A549 (cell line): ENCODE results near the gene ZBTB4. TPM values are rescaled to one million over a fixed set of nuclear protein-coding genes. Genes with fewer than 3 reads are reported as not detected.

Experiments
- ATAC-seq, 2 experiments: fragments of 200-7000 bp in 1 of 2; fragments of >200 bp in 1 of 2; cut with Nextera tagmentation in 1 of 2; cut with Tn5 transposase in 1 of 2; 3 replicates each; pipeline versions ENCODE4 v1.8.0 to v1.9.1; 2018 to 2020; ENCODE audit warnings: mild to moderate bottlenecking in 1 of 2, moderate library complexity in 1 of 2
- CTCF ChIA-PET: fragments of 300-600 bp; sonication (Branson Sonifier 250); formaldehyde crosslinking; extraction: SDS; loops from one replicate; lab custom pipeline; 2021; ENCODE audit warnings: antibody characterized with exemption, inconsistent platforms; lab: Yijun Ruan, JAX
- POLR2A ChIA-PET: fragments of 350-600 bp; formaldehyde crosslinking; extraction: SDS; loops from one replicate; lab custom pipeline; 2021; ENCODE audit warnings: antibody characterized with exemption, inconsistent platforms; lab: Yijun Ruan, JAX
- DNase-seq, 2 experiments: peaks; one replicate each; pipeline versions ENCODE4 v3.0.0 to v3.0.0-alpha.2; 2011 to 2016; ENCODE audit warnings: low read depth in 1 of 2, low spot score in 1 of 2
- FAIRE-seq: peaks from 2 replicates; lab custom pipeline; 2011; peaks lifted over from hg19 to GRCh38; lab: Jason Lieb, UNC
- H3K27ac ChIP-seq, 2 experiments: fragments of >200 bp; sonication (Bioruptor Twin); formaldehyde crosslinking; 3 replicates each; pipeline ENCODE4 v1.5.1; 2016 to 2017
- H3K4me1 ChIP-seq: fragments of >200 bp; sonication (Bioruptor Twin); formaldehyde crosslinking; 3 replicates; pipeline ENCODE4 v1.6.1; 2016
- H3K4me2 ChIP-seq: fragments of >200 bp; sonication (Bioruptor Twin); formaldehyde crosslinking; 3 replicates; pipeline ENCODE4 v1.6.1; 2016
- H3K4me3 ChIP-seq: fragments of >200 bp; sonication (Bioruptor Twin); formaldehyde crosslinking; 3 replicates; pipeline ENCODE4 v1.5.1; 2016
- H3K9me3 ChIP-seq: fragments of >200 bp; sonication (Bioruptor Twin); formaldehyde crosslinking; 3 replicates; pipeline ENCODE4 v1.6.1; 2016
- CBX2 ChIP-seq: fragments of 200-600 bp; sonication (generic); IDR thresholded peaks from 2 replicates; pipeline ENCODE4 v1.6.1; 2016; ENCODE audit warnings: low read depth, mild to moderate bottlenecking, borderline replicate concordance
- CBX8 ChIP-seq: fragments of 200-600 bp; sonication (generic); IDR thresholded peaks from 2 replicates; pipeline ENCODE4 v1.6.1; 2016
- EHF ChIP-seq: fragments of 250-450 bp; sonication (Bioruptor Pico); IDR thresholded peaks from 2 replicates; pipeline ENCODE4 v1.5.0; 2020; ENCODE audit warnings: mild to moderate bottlenecking
- EHMT2 ChIP-seq: fragments of 200-600 bp; sonication (generic); IDR thresholded peaks from 2 replicates; pipeline ENCODE4 v1.6.1; 2016; ENCODE audit warnings: antibody characterized with exemption, low read depth, mild to moderate bottlenecking, moderate library complexity
- FOSB ChIP-seq: fragments of 250-450 bp; sonication (Bioruptor Pico); IDR thresholded peaks from 2 replicates; pipeline ENCODE4 v1.5.0; 2020; ENCODE audit warnings: mild to moderate bottlenecking, moderate library complexity
- FOXS1 ChIP-seq: fragments of 250-450 bp; sonication (Bioruptor Pico); IDR thresholded peaks from 2 replicates; pipeline ENCODE4 v1.5.0; 2020; ENCODE audit warnings: mild to moderate bottlenecking, moderate library complexity
- GATA3 ChIP-seq: IDR thresholded peaks from 2 replicates; pipeline ENCODE4 v1.6.1; 2012; ENCODE audit warnings: borderline replicate concordance
- HEYL ChIP-seq: fragments of 250-450 bp; sonication (Bioruptor Pico); IDR thresholded peaks from 2 replicates; pipeline ENCODE4 v1.8.0; 2021; ENCODE audit warnings: mild to moderate bottlenecking, moderate library complexity
- HOXB5 ChIP-seq: fragments of 250-450 bp; sonication (Bioruptor Pico); IDR thresholded peaks from 2 replicates; pipeline ENCODE4 v1.5.0; 2020; ENCODE audit warnings: mild to moderate bottlenecking, moderate library complexity
- JUN ChIP-seq, 2 experiments: fragments of >200 bp; sonication (Bioruptor Twin); formaldehyde crosslinking; IDR thresholded peaks; 2 replicates in 1 of 2; 3 replicates in 1 of 2; pipeline ENCODE4 v1.6.1; 2016 to 2017
- JUNB ChIP-seq: fragments of >200 bp; sonication (Bioruptor Twin); formaldehyde crosslinking; IDR thresholded peaks from 2 replicates; pipeline ENCODE4 v1.6.1; 2016
- KDM1A ChIP-seq: fragments of 200-600 bp; sonication (generic); IDR thresholded peaks from 2 replicates; pipeline ENCODE4 v1.6.1; 2016; ENCODE audit warnings: low read depth, mild to moderate bottlenecking
- MAFK ChIP-seq: fragments of 450-650 bp; IDR thresholded peaks from 2 replicates; pipeline ENCODE4 v1.6.1; 2014; ENCODE audit not compliant: partially characterized antibody
- MAZ ChIP-seq: fragments of 150-350 bp; IDR thresholded peaks from 2 replicates; pipeline ENCODE4 v1.6.1; 2014; ENCODE audit warnings: antibody characterized with exemption, low read depth, low read length, borderline replicate concordance
- NFE2L2 ChIP-seq: fragments of 150-350 bp; conservative IDR thresholded peaks from 2 replicates; pipeline ENCODE4 v1.6.1; 2014; ENCODE audit warnings: low read length
- NPAS2 ChIP-seq: fragments of 250-450 bp; sonication (Bioruptor Pico); IDR thresholded peaks from 2 replicates; pipeline ENCODE4 v1.8.0; 2022; ENCODE audit warnings: mild to moderate bottlenecking, moderate library complexity, borderline replicate concordance
- PBX3 ChIP-seq: IDR thresholded peaks from 2 replicates; pipeline ENCODE4 v1.6.1; 2012
- PHF8 ChIP-seq: fragments of 200-600 bp; sonication (generic); IDR thresholded peaks from 2 replicates; pipeline ENCODE4 v1.6.1; 2016; ENCODE audit warnings: low read depth, mild to moderate bottlenecking, antibody characterized with exemption, moderate library complexity, borderline replicate concordance
- POLR2A ChIP-seq: IDR thresholded peaks from 2 replicates; pipeline ENCODE4 v1.6.1; 2012; ENCODE audit warnings: mild to moderate bottlenecking, low read length
- POLR2AphosphoS2 ChIP-seq: conservative IDR thresholded peaks from 2 replicates; pipeline ENCODE4 v1.6.1; 2012; ENCODE audit warnings: low read length, improper control_type of control experiment, inconsistent platforms
- RARB ChIP-seq: fragments of 250-450 bp; sonication (Bioruptor Pico); IDR thresholded peaks from 2 replicates; pipeline ENCODE4 v1.8.0; 2021; ENCODE audit warnings: mild to moderate bottlenecking, moderate library complexity
- RNF2 ChIP-seq: fragments of 200-600 bp; sonication (generic); IDR thresholded peaks from 2 replicates; pipeline ENCODE4 v1.6.1; 2016; ENCODE audit warnings: low read depth, mild to moderate bottlenecking, antibody characterized with exemption, moderate library complexity, borderline replicate concordance
- SMC3 ChIP-seq: fragments of >200 bp; sonication (Bioruptor Twin); formaldehyde crosslinking; IDR thresholded peaks from 3 replicates; pipeline ENCODE4 v1.6.1; 2018; ENCODE audit warnings: inconsistent platforms
- ZC3H11A ChIP-seq: fragments of 450-650 bp; IDR thresholded peaks from 2 replicates; pipeline ENCODE4 v1.6.1; 2014; ENCODE audit warnings: antibody characterized with exemption, mild to moderate bottlenecking
- WGBS: methylation state at CpG from one replicate; pipeline ENCODE4 v1.1.6; 2017; ENCODE audit errors: missing lambda C conversion rate; 5-methylcytosine and 5-hydroxymethylcytosine counted together
- polyA plus RNA-seq, 4 experiments: library from polyadenylated mRNA; depleted of rRNA in 3 of 4; stranded (reverse); fragments of >200 nt; fragmentation: RNase III in 1 of 4; extraction: RNeasy Plus Mini Kit Qiagen cat#74134 plus additional on column Dnase treatment in 1 of 4; gene quantifications; 2 replicates in 3 of 4; 3 replicates in 1 of 4; pipeline ENCODE4 v1.2.3, GENCODE V29; 2011 to 2017
- TF ChIP-seq, protein P1 (sequence below): fragments of 250-450 bp; sonication (Bioruptor Pico); IDR thresholded peaks from 2 replicates; pipeline ENCODE4 v1.5.0; 2020; ENCODE audit warnings: low read depth, mild to moderate bottlenecking, moderate library complexity
- TF ChIP-seq, protein P2 (sequence below): fragments of 200-600 bp; sonication (generic); IDR thresholded peaks from 2 replicates; pipeline ENCODE4 v1.6.1; 2016; ENCODE audit warnings: antibody characterized with exemption, mild to moderate bottlenecking, moderate library complexity
- TF ChIP-seq, protein P3 (sequence below): fragments of 150-350 bp; IDR thresholded peaks from 2 replicates; pipeline ENCODE4 v1.6.1; 2014; ENCODE audit warnings: low read depth, mild to moderate bottlenecking, low read length
- TF ChIP-seq, protein P4 (sequence below): fragments of 450-650 bp; IDR thresholded peaks from 2 replicates; pipeline ENCODE4 v1.6.1; 2014; ENCODE audit warnings: antibody characterized with exemption

ZBTB4 gene
- polyA plus RNA-seq, 2 of the 4 experiments (the other 2 are of a cell fraction) = 14.4 to 28.2 TPM

- TF ChIP-seq, protein P1, sequence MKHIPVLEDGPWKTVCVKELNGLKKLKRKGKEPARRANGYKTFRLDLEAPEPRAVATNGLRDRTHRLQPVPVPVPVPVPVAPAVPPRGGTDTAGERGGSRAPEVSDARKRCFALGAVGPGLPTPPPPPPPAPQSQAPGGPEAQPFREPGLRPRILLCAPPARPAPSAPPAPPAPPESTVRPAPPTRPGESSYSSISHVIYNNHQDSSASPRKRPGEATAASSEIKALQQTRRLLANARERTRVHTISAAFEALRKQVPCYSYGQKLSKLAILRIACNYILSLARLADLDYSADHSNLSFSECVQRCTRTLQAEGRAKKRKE (CRISPR knock-in tag) = no peak
- TF ChIP-seq, protein P2, sequence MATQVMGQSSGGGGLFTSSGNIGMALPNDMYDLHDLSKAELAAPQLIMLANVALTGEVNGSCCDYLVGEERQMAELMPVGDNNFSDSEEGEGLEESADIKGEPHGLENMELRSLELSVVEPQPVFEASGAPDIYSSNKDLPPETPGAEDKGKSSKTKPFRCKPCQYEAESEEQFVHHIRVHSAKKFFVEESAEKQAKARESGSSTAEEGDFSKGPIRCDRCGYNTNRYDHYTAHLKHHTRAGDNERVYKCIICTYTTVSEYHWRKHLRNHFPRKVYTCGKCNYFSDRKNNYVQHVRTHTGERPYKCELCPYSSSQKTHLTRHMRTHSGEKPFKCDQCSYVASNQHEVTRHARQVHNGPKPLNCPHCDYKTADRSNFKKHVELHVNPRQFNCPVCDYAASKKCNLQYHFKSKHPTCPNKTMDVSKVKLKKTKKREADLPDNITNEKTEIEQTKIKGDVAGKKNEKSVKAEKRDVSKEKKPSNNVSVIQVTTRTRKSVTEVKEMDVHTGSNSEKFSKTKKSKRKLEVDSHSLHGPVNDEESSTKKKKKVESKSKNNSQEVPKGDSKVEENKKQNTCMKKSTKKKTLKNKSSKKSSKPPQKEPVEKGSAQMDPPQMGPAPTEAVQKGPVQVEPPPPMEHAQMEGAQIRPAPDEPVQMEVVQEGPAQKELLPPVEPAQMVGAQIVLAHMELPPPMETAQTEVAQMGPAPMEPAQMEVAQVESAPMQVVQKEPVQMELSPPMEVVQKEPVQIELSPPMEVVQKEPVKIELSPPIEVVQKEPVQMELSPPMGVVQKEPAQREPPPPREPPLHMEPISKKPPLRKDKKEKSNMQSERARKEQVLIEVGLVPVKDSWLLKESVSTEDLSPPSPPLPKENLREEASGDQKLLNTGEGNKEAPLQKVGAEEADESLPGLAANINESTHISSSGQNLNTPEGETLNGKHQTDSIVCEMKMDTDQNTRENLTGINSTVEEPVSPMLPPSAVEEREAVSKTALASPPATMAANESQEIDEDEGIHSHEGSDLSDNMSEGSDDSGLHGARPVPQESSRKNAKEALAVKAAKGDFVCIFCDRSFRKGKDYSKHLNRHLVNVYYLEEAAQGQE = peak; percentile 80
- no peak for TF ChIP-seq MAFK
- TF ChIP-seq KDM1A = no peak
These were observed 4.9 kb upstream of the ZBTB4 start, which contains the start of gene POLR2A (continued) for GRCh38 chr17:7484067-7484918.

DNA sequence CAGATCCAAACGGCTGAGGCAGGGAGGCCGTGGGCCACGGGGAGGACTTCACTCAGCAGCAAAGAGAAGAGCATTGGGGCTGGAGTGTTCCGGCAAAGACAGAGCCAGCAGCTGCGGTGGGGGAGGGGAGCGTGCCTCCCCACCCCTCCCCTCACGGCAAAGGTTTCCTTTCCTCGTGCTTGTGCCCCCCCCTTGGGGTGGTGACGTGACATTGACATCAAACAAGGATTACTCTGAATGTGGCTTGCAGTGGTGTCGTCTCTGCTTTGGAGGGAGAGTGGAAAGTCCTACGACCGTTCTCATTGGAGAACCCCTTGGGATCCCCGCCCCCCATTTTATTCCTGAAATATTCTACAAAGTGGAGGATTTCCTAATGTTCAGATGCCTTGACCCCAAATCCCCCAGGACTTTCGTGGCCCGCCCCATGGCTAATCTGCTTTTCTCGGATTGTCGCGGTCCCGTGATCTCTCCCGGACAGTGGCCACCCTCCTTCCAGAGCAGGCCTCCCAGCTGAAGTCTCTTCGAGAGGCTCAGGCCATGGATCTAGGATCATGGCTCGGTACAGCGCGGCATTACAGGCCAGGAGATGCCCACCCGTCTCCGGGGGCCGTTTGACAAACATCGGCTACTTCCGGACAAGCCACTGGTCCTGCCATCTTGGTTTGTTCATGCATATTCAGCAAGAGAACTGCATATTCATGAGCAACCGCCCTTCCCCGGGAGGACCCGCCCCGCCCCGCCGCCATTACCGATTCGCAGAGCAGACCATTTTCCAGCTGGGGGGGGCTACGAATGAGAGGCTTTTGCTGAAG, 4.0 kb upstream of the ZBTB4 start:
- H3K4me2 ChIP-seq = peak overlapping the region; percentile 98
- H3K27ac ChIP-seq = peak overlapping the region; percentile 91 to 97
- peak; percentile 68 to 81 for ATAC-seq
- no peaks in the 10 kb centered on the region for H3K9me3 ChIP-seq
- DNase-seq = peak; percentile 96
- 4% methylated on average over 38 of the region's 38 CpGs for WGBS
- no peak for FAIRE-seq
- peak overlapping the region; percentile 70 for H3K4me3 ChIP-seq
- peaks cover 40% of the 10 kb centered on the region for H3K4me1 ChIP-seq
- CTCF ChIA-PET = interaction anchor here (0.6 to 4.9 kb wide), 4 partner anchors 21 to 852 kb away, joined by 3 to 30 read pairs (median 6); partner anchors contain the start of gene TMEM95
- POLR2A ChIA-PET = interaction anchor here (0.5 to 3.6 kb wide), 35 partner anchors 8 to 671 kb away, joined by 3 to 33 read pairs (median 5); partner anchors contain the start of genes CD68, CHRNB1, PLSCR3 and SENP3
- TF ChIP-seq, protein P3, sequence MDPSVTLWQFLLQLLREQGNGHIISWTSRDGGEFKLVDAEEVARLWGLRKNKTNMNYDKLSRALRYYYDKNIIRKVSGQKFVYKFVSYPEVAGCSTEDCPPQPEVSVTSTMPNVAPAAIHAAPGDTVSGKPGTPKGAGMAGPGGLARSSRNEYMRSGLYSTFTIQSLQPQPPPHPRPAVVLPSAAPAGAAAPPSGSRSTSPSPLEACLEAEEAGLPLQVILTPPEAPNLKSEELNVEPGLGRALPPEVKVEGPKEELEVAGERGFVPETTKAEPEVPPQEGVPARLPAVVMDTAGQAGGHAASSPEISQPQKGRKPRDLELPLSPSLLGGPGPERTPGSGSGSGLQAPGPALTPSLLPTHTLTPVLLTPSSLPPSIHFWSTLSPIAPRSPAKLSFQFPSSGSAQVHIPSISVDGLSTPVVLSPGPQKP = no peak
- no peak for TF ChIP-seq NFE2L2
- TF ChIP-seq, protein P4, sequence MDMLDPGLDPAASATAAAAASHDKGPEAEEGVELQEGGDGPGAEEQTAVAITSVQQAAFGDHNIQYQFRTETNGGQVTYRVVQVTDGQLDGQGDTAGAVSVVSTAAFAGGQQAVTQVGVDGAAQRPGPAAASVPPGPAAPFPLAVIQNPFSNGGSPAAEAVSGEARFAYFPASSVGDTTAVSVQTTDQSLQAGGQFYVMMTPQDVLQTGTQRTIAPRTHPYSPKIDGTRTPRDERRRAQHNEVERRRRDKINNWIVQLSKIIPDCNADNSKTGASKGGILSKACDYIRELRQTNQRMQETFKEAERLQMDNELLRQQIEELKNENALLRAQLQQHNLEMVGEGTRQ = peak; percentile 30; the same call in 1 of the 2 replicates
- TF ChIP-seq NPAS2 (CRISPR knock-in tag) = no peak
- TF ChIP-seq, protein P1 (CRISPR knock-in tag) = no peak
- no peak for TF ChIP-seq JUNB
- TF ChIP-seq KDM1A = no peak
- TF ChIP-seq EHMT2 = no peak
- peak; percentile 78; the same call in 1 of the 2 replicates for TF ChIP-seq PHF8
- no peak for TF ChIP-seq EHF (CRISPR knock-in tag)
- TF ChIP-seq GATA3 = no peak
- TF ChIP-seq PBX3 = no peak
- no peak for TF ChIP-seq HOXB5 (CRISPR knock-in tag)
- no peak for TF ChIP-seq CBX8
- TF ChIP-seq POLR2AphosphoS2 = 0 out of 2 replicates have a peak, but pooled peaks have one; percentile 7
- peak; percentile 74 for TF ChIP-seq POLR2A
- TF ChIP-seq CBX2 = no peak
- TF ChIP-seq RARB (CRISPR knock-in tag) = no peak
- TF ChIP-seq FOXS1 (CRISPR knock-in tag) = no peak
- TF ChIP-seq SMC3 = no peak
- 0 out of 2 replicates have a peak, but pooled peaks have one; percentile 19 for TF ChIP-seq MAZ
- TF ChIP-seq HEYL (CRISPR knock-in tag) = no peak
- TF ChIP-seq FOSB (CRISPR knock-in tag) = no peak
- TF ChIP-seq JUN (IDR thresholded peaks at IDR 0.05) = no peak
- no peak for TF ChIP-seq ZC3H11A
- no peak for TF ChIP-seq RNF2
